ENCODE measurements around the gene BMPR1A. TPM values are rescaled to one million over a fixed set of nuclear protein-coding genes. Genes with fewer than 3 reads are reported as not detected.
"Not testable (repeated sequence)": the region's sequence is repeated elsewhere in the genome, so short reads cannot be mapped to it uniquely, and the experiment has no call there.

Gene BMPR1A
- total and polyA plus RNA-seq, 10 of the 15 experiments (the other 5 are each of a cell fraction or from before 2014, with no cell fraction given) = 2.3 to 22.7 (median 13.1) TPM

GRCh38 chr10:86734207-86734988 is 22.0 kb upstream of the BMPR1A start:
- H2AFZ ChIP-seq (ENCODE audit: control insufficient read depth, low read depth, low read length) = peak overlapping the region; percentile 46
- ATAC-seq (peak; percentile 83), DNase-seq (ENCODE audit: low read depth, low spot score) (no peak), FAIRE-seq (no peak)
- no peaks in the 10 kb centered on the region for H3K79me2 ChIP-seq (ENCODE audit: control insufficient read depth, insufficient read depth, low read length)
- ChIA-PET RAD21 (ENCODE audit: unreplicated experiment) (interaction anchor here (0.7 to 1.1 kb wide), 3 partner anchors 9 to 211 kb away, joined by 3 read pairs; no protein-coding TSS in a partner anchor), CTCF (interaction anchor here (0.5 to 1.5 kb wide), 6 partner anchors 14 to 894 kb away, joined by 3 to 5 read pairs (median 3); no protein-coding TSS in a partner anchor), SMC1A (ENCODE audit: uncharacterized antibody, unreplicated experiment) (interaction anchor here (0.7 to 2.7 kb wide), 7 partner anchors 9 to 101 kb away, joined by 3 to 7 read pairs (median 3); no protein-coding TSS in a partner anchor), POLR2A (interaction anchor here (1.5 kb wide), 2 partner anchors 13 to 23 kb away, joined by 3 to 4 read pairs; no protein-coding TSS in a partner anchor)
- no peak overlapping the region for H3K27ac ChIP-seq (ENCODE audit: control insufficient read depth, insufficient read depth)
- H3K36me3 ChIP-seq (ENCODE audit: control insufficient read depth in 2 of 2, insufficient read depth in 2 of 2, low read length in 1 of 2) = no peaks in the 10 kb centered on the region
- H3K9ac ChIP-seq (ENCODE audit: control insufficient read depth, insufficient read depth, low read length) = no peak overlapping the region
- TF ChIP-seq SIN3A (IDR thresholded peaks at IDR 0.05; ENCODE audit: low read depth, low read length) (no peak), NFIC (IDR thresholded peaks at IDR 0.05; ENCODE audit: low read depth, low read length) (no peak), SPI1 (IDR thresholded peaks at IDR 0.05; ENCODE audit: borderline replicate concordance, insufficient read depth, low read depth, low read length) (peak; percentile 78; the same call in 1 of the 2 replicates), JUND (IDR thresholded peaks at IDR 0.05; ENCODE audit: low read depth, low read length) (no peak), IKZF1 (conservative IDR thresholded peaks at IDR 0.05) (0 out of 2 replicates have a peak, but pooled peaks have one; percentile 17), RUNX3 (IDR thresholded peaks at IDR 0.05; ENCODE audit: low read length) (peak; percentile 44), IKZF2 (IDR thresholded peaks at IDR 0.05) (0 out of 4 replicates have a peak, but pooled peaks of 1 of the 2 experiments have one; percentile 17)
- in situ Hi-C loops (cut with MboI) = no loop called here
- H3K4me1 ChIP-seq (ENCODE audit: control insufficient read depth, insufficient read depth, low read length) = peaks cover 9% of the 10 kb centered on the region; the same call in 1 of the 2 replicates
- H4K20me1 ChIP-seq (ENCODE audit: control insufficient read depth, insufficient read depth) = no peaks in the 10 kb centered on the region
- H3K4me3 ChIP-seq = no peak overlapping the region
- no peak overlapping the region for H3K4me2 ChIP-seq (ENCODE audit: control insufficient read depth, insufficient read depth)
- no TSS peak for BruUV-seq (replicated peaks)
- intact Hi-C loops (cut with micrococcal nuclease; ENCODE audit: unreplicated experiment) = no loop called here
- no peaks in the 10 kb centered on the region for H3K9me3 ChIP-seq (replicated peaks; ENCODE audit: control insufficient read depth, insufficient read depth, low read length)
- WGBS (ENCODE audit: insufficient coverage, insufficient replicate concordance, low lambda C conversion rate, missing lambda C conversion rate) = 24% methylated on average over 4 of the region's 4 CpGs
- H3K27me3 ChIP-seq (replicated peaks in 1 of 2; ENCODE audit: control insufficient read depth in 2 of 2, insufficient read depth in 2 of 2, low read length in 1 of 2) = no peaks in the 10 kb centered on the region

GRCh38 chr10:86735278-86735677 is 21.1 kb upstream of the BMPR1A start:
- BruUV-seq (replicated peaks); H3K9me3 ChIP-seq (replicated peaks; ENCODE audit: control insufficient read depth, insufficient read depth, low read length); H3K9ac ChIP-seq (ENCODE audit: control insufficient read depth, insufficient read depth, low read length); ATAC-seq; FAIRE-seq; H3K36me3 ChIP-seq (ENCODE audit: control insufficient read depth in 2 of 2, insufficient read depth in 2 of 2, low read length in 1 of 2); in situ Hi-C loops (cut with MboI); H2AFZ ChIP-seq (ENCODE audit: control insufficient read depth, low read depth, low read length); H4K20me1 ChIP-seq (ENCODE audit: control insufficient read depth, insufficient read depth); RAD21 ChIA-PET (ENCODE audit: unreplicated experiment); H3K4me2 ChIP-seq (ENCODE audit: control insufficient read depth, insufficient read depth); intact Hi-C loops (cut with micrococcal nuclease; ENCODE audit: unreplicated experiment); DNase-seq (ENCODE audit: low read depth, low spot score); H3K4me1 ChIP-seq (ENCODE audit: control insufficient read depth, insufficient read depth, low read length); H3K79me2 ChIP-seq (ENCODE audit: control insufficient read depth, insufficient read depth, low read length); H3K4me3 ChIP-seq; H3K27ac ChIP-seq (ENCODE audit: control insufficient read depth, insufficient read depth); H3K27me3 ChIP-seq (replicated peaks in 1 of 2; ENCODE audit: control insufficient read depth in 2 of 2, insufficient read depth in 2 of 2, low read length in 1 of 2): not testable (repeated sequence)
- ChIA-PET CTCF (interaction anchor here (1.4 to 1.6 kb wide), 2 partner anchors 17 to 211 kb away, joined by 3 to 6 read pairs; no protein-coding TSS in a partner anchor), SMC1A (ENCODE audit: uncharacterized antibody, unreplicated experiment) (interaction anchor here (0.6 to 2.2 kb wide), 3 partner anchors 11 to 18 kb away, joined by 3 to 6 read pairs (median 5); no protein-coding TSS in a partner anchor), POLR2A (interaction anchor here (0.7 kb wide), 1 partner anchor 117 kb away, joined by 7 read pairs; no protein-coding TSS in a partner anchor)
- 62% methylated on average over 4 of the region's 4 CpGs for WGBS (ENCODE audit: insufficient coverage, insufficient replicate concordance, low lambda C conversion rate, missing lambda C conversion rate)

Measured in GM12878 (cell line).